Measurements from ENCODE around the gene POU2AF2.
"Not testable (repeated sequence)": the region's sequence is repeated elsewhere in the genome, so short reads cannot be mapped to it uniquely, and the experiment has no call there.

The POU2AF2 gene

DNA sequence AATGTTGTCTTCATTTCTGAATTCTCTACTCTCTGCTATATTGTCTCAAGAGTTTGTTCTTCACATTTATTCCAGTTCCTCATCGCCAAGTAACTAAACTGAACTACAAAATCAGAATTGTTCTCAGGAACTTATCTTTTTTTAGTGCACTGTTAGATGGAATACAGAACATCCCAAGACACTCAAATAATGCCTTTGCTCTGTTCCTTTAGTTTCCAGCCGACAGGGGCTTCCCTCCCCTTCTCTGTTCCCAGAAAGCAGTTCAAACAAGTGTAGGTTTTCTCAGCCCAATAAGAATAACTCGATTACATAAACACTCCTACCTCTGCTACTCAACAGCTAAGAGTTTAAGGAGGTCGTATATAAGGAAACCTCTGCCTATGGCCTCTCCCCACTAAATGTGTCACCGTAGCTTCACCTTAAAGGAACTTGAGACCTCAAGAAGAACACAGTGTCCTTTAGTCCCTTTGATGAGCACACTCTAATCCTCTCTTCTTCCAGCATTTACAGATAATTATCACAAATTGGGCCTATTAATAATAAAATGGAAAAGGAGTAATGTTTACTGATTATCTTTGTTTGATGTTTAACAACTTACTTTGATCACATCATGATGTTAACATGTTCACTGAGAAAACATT is 59.8 kb downstream of the POU2AF2 start:
- DNase-seq: no peak

DNA sequence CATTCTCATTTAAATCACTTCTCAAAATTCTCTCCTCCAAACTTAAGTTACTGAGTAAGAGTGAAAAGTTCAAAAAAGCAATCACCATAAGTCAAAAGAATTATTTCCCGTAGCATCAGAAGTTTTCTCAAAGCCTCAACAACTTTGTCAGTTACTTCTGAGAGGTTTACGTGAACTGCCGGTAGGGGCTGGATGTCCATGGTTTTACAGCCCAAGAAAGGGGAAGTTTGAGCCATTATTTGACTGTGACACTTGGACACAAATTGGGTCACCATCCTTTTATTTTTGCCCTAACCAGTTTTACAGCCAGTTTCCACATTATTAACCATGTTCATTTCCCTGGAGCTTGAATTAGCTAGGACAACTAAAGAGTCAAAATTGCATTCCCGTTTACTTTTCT is 60.4 kb downstream of the POU2AF2 start:
- no peak for DNase-seq

DNA sequence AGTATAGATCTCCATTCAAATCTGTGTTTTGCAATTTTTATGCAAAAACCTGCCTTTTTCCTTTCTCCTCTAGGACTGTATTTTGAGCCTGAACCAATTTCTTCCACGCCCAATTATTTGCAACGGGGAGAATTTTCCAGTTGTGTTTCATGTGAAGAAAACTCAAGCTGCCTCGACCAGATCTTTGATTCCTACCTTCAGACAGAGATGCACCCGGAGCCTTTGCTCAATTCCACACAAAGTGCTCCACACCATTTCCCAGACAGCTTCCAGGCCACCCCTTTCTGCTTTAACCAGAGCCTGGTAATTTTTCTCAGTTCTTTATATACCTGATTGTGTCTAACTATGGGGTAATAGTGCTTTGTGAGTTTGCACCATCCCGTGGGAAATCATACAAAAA is 60.8 kb downstream of the POU2AF2 start:
- DNase-seq: no peak

DNA sequence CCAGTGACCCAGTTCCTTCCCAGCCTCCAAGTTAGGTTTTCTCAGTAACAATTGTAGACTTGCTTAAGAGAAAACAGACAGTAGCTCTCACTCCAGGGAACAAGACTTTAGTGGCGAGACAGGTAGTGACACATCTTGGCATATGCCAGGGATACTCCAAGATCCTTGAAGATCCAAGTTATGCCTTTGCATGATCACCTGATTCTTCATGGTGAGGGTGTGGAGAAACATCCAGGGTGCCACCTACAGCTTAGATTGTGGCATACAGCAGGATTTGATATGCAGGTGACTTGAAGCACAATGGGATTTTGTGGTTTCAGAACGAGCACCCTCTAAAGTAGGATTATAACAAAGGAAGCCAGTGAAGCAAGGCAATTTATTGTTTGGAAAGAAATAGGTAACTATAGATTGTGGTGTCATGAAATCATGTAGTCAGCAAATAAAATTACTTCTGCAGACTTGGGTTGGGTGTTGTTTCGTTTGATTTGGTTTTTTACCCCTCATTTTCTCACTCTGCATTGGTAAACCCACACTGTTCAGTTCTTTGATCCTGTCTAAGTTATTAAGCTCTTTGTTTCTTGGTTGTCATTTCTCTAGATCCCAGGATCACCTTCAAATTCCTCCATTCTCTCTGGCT is 62.1 kb downstream of the POU2AF2 start:
- DNase-seq: no peak

DNA sequence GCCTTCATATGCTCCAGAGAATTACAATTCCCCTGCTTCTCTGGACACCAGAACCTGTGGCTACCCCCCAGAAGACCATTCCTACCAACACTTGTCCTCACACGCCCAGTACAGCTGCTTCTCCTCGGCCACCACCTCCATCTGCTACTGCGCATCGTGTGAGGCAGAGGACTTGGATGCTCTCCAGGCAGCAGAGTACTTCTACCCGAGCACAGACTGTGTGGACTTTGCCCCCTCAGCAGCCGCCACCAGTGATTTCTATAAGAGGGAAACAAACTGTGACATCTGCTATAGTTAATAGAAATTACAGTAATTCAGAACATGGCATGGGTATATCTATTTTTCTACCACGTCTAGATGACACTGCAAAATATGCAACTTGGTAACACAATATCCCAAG is 62.6 kb downstream of the POU2AF2 start:
- no peak for DNase-seq

DNA sequence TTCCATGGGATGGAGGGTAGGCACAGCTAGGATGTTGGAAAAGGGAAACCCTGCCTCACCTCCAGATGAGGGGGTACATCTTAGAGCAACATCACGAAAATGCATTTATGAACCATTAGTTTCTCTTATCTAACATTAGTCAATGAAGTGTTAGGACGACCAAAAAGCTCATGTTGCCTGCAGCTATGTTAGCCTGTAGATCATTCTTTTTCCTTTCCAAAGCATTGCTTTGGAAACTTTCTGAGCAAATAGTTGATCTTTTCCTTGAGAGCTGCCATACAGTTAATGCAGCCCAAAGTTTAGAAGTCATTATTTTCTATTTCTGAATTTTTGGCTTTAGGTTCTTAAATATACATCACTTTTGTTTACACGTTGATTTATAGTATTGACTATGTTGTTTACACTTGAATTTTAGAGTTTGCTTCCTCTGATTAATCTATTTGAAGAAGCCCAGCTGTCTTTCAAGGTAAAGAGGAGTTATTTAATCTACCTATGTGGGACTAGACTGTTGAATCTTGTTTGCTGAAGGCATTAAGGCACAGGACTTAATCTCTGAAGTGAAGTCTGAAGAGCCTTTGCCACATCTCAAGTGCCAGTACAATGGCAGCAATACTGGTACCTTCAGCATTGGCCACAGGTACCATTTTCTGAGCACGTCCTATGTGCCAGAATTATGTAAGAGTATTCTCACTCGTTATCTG is 63.8 kb downstream of the POU2AF2 start:
- no peak for DNase-seq

DNA sequence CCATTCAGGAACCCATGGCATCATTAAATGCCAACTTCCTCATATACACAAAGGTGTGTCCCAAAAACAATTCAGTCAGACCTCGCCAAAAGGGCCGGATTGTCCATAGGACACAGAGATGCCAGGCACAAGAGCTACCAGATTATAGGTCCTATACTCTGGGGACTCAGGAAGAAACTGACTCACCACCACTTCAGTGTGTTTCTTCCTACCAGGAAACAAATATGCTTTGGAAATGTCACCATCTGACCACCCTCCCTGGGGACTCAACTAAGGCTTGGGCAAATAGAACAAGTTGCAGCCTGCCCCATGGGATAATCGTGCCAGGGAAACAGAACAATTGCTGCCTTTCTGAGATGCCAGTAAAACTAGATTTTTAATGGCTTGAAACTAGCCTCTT is 64.6 kb downstream of the POU2AF2 start:
- no peak for DNase-seq

DNA sequence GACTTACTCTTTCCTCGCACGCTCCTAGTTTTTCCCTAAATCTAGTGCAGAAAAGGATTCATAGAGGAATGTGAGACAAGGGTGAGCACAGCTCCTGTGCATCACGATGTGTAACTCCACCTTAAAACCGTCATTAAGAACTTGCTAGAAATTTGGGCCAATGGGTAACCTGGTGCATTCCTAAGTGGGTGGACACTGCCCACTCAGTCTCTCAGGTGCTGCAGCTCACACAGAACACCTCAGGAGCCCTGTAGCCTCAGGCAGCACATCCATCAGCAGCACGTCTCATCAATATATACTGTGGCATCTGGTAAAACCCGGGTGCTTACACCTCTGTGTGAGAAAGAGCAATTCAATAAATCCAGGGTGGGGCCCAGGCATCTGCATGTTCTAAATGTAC is 65.2 kb downstream of the POU2AF2 start:
- DNase-seq: no peak

DNA sequence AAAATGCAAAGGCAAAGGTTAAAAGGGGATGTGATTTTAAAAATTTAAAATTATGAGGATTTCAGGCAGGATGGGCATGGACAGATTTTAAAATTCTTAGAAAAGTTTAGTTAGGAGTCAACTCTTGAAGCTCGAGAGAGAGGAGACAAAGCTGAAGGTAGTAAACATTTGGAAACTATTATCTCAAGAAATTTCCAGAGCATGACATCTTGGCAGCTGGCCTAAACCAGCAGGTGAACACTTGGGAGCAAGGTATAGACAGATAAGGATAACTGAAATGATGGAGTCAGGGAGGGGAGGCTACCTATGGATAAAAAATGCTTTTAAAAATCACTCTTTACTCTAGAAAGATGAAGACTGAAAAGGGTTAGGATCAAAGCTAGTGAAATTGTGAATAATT is 66.6 kb downstream of the POU2AF2 start:
- no peak for DNase-seq

DNA sequence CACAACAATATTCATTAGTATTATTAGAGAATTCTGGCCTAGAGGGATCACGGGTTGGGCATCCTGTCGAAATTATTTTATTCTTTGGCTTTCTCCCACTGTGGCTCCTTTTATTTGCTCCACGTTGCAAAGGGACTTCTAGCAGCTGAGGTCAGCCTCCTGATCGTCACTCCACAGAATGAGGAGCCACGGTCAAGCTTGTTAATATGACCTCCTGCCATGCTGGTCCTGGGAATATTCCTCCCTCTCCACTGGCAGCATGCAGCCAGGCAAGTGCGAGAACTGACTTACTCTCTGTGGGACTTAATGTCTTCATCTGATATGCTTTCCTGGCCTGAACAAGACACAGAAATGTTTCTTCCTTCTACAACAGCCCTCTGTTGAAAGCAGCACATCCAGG is 73.8 kb downstream of the POU2AF2 start:
- DNase-seq: no peak

DNA sequence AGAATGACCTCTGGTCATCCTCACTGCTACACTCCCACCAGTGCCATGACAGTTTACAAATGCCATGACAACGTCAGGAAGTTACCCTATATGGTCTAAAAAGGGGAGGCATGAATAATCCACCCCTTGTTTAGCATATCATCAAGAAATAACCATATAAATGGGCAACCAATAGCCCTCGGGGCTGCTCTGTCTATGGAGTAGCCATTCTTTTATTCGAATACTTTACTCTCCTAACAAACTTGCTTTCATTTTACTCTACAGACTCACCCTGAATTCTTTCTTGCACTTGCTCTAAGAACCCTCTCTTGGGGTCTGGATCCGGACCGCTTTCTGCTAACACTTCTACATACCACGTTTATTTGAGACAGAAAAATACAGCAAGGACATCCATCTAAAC is 74.7 kb downstream of the POU2AF2 start:
- not testable (repeated sequence) for DNase-seq

DNA sequence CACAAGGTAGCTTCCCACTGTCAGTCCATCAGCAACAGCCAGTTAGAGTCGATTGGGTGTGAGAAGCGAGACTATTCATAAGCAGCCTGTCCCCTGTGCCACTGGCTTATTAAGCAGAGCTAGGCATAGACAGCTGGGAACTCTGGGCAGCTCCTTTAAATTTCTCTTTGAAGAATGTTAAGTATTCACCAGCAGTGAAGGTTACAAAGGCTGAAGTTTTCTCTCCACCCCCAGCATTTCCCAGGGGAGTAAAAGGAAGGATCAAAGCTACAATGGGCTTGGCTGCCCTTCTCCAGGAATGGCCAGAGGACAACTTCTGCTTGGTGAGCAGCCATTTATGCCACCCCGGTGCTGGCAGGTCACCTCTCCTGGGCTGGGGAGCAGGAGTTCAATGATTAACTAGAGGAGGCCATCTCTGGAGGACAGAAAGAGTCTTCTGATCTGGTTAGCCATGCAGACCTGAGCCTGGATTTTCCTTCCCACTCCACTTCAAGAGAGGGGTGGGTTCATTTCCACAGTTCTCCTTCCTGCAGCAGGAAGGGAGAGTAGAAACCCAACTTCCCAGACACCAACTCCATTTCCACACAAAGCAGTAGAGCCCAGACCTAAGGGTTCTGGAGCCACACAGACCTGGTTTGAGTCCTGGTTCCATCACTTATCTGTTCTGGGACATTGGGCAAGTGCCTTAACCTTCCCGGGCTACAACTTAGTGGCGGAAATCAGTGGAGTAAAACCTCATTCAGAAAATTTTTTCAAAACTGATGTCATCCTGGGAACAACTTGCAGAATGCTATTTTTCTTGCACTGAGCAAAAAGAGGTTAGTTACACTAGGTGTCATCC is 75.4 kb downstream of the POU2AF2 start:
- no peak for DNase-seq

DNA sequence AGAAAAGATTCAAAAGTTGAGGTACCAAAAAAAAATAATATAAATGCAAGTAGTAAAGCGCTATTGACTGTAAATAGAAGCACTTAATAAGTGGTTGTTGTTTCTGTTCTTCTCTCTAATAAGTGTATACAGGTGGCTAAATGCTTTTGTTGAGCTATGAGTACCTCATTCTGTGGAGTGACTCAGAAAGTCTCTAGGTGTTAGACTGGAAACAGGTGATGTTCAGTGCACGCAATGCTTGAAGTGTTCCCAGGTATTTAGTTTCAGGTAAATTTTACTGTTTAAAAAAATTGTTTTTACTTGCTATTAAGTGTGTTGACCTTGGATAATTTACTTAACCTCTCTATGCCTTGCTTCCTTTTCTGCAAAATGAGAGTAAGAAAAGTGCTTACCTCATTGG is 77.0 kb downstream of the POU2AF2 start:
- DNase-seq: no peak

DNA sequence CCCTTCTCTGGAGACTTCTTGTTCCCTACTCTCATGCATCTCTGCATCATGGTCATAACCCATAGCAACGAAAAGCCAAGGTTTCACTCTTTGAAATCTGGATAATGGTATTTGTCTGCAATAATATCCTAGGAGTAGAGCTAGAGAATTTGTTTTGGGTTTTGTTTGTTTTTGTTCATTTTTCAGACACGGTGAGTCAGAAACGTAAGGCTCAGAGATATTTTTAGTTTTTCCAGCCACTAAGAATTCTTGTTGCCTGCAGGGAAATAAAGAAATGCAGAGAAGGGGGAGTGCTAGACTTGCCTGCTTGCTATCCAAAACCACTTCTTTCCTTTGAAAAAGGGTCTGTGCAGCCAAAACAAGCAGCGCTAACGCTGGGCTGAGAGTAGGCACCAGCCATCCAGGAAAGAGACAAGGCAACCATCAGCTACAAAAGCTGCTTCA is 78.8 kb downstream of the POU2AF2 start:
- DNase-seq: no peak

DNA sequence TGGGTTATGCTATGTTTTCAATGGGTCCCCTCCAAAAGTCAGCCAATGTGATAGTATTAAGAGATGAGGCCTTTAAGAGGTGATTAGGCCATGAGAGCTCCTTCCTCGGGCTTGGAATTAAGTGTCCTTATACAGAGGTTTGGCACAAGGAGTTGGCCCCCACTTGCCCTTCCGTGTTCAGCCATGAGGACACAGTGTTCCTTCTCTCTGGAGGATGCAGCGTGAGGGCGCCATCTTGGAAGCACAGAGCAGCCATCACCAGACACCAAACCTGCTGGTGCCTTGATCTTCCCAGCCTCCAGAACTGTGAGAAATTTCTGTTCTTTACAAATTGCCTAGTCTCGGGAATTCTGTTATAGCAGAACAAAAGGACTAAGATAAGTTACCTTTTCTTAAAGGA is 79.7 kb downstream of the POU2AF2 start:
- DNase-seq: no peak

DNA sequence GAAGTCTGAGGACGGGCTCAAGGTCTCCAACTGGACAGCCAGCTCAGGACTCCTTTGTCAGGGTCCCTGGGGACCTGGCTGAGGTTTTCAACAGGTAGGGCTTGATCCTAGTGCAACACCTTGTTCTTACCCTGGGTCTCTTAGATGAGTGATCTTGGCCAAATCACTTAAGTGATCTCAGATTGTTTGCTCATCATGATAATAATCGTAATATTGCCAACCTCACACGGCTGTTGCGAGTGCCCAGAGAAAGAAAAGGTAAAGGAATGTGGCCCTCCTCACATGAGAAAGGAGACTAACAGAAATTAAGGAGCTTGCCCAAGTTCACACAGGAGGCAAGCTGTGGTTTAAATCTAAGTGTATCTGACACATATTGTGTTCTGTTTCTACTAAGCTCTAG is 81.3 kb downstream of the POU2AF2 start:
- DNase-seq: no peak

DNA sequence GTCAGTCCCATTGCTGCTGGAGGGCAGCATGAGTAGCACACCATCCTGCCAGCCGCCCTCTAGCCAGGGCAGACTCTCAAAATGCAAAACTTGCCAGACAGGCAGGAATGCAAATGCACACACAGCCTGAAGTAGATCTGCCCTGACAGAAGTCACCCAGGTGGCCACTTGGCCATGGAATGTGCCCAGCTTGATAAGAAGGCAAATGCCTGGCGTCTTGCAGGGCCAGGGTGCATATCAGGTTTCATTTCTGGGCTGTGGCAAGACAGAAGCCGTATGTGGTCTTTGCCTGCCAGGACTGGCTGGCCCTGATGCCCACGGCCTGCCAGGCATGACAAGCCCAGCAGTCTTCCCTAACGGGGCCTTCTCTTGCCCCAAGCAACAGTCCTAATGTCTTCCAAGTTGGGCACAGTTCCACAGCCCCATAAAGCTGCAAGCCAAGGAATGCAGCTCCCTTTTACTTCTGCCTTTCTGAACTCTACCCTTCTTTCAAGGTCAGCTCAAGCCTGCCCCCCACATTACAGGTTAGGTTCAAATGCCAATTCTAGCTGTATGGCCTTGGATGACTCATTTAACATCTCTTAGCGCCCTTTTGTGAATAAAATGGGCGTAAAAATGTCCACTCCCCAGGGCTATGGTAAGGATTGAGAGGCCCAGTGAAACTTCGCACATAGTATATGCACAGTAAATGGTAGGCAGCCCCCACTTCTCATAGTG is 82.5 kb downstream of the POU2AF2 start:
- no peak for DNase-seq

DNA sequence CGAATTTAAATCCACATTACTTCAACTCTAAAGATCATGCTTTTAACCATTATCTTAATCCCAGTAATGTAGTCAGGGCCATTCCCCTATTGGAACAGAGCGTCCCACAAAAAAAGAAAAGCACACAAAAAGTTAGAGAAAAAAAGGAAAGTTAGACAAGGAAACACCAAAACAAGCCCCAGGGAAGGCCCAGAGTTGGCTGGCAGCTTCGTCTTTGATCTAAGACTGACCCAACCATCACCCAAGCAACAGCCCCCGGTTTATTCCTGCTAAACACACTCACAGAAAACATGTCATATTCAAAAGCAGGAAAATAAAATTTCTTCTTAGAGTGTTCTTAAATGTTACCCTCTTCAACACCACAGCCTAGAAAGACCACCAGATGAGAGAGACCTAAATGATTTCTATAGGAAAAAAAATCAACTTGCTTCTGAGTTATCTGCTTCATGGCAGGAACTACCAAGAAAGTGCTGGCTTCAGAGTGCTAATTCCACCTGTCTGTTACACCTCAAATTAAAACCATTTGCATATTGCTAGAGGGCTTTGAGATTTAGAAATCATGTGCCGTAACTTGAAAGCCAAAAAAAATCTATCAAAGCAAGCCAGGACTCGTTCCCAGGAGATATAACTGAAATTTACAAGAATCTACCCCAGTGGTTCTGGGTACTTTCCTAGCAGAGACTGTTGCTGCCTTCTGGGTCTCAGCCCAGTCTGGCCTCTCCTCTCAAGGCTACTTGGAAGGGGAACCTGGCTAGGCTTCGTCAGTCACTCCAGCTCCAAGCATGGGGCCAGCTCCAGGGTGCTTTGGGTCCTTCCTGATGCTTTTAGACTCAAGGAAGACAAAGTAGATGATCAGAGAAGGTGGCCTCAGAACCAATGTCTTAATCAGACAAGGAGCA is 84.0 kb downstream of the POU2AF2 start:
- no peak for DNase-seq

DNA sequence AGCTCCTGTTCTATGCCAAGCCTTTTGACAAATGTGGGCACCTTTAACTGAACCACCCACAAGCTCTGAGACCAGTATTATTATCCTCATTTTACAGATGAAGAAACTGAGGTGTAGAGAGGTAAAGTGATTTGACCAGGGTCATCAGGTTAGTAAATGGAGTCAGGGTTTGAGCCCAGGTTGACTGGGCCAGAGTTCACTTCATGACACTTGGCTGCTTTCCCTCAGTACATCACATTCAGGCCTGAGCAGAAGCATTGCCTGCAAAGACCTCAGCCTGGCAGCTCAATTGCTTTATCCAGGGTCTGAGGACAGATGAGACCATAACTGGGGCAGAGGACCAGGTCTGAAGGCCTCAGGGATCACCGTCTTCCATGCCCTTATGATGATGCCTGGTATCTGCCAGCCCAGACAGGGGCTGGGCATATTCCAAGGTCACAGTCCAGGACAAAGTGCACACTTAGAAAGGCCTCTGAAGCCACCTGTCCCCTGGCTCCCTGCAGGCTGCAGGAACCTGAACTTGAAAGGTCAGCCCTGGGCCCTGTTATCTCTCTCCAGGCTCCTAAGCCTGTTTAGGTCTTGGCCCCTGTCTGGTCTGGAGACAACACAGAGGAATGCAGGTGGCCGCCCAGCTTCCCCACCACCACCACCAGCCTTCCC is 84.8 kb downstream of the POU2AF2 start:
- no peak for DNase-seq

DNA sequence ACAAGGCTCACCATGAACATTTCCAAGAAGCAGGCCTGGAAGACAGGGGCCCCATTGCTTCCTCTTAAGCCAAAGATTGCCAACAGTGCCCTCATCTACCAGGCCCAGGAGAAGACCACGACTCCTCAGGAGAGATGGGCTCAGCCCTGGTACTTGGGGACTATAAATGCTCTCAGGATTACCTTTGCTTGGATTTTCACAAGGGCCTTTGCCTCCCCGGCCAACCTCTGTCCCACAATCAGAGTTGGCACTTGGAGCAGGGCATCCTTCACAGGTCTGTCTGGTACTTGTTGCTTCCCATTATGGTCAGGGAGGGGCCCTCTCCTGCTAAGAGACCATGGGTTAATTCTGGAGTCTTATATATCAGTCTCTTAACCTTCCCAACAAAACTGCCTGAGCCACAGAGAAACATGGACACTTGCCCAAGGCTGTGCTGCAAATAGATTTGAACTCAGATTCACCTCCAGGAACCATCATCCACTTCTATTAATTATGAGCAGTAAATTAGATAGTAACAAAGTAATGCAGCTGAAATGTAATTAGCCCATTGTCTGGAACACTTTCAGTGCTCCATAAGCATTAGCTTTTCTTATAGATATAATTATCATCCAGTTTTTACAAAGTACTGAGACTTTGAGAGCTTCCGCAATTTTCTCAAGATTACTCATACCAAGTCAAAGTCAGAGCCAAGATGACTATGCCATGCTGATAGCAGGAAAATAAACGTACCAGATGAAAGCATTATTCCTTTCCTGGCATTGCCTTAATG is 86.4 kb downstream of the POU2AF2 start:
- no peak for DNase-seq

Measured in retina (tissue), 1 donor.